Activated CD4-positive, CD25-positive, alpha-beta regulatory T cell treated with anti-CD3 and anti-CD28 coated beads, Interleukin-2, amount 50 U/mL, for 72 hours (primary cell): ENCODE results near the gene ATRN.

ENCODE experiments used
- DNase-seq: peaks from one replicate; pipeline ENCODE4 v3.0.0; 2021

Gene ATRN

GRCh38 chr20:3660262-3661059, 189.6 kb downstream of the ATRN start:
- DNase-seq: no peak

DNA sequence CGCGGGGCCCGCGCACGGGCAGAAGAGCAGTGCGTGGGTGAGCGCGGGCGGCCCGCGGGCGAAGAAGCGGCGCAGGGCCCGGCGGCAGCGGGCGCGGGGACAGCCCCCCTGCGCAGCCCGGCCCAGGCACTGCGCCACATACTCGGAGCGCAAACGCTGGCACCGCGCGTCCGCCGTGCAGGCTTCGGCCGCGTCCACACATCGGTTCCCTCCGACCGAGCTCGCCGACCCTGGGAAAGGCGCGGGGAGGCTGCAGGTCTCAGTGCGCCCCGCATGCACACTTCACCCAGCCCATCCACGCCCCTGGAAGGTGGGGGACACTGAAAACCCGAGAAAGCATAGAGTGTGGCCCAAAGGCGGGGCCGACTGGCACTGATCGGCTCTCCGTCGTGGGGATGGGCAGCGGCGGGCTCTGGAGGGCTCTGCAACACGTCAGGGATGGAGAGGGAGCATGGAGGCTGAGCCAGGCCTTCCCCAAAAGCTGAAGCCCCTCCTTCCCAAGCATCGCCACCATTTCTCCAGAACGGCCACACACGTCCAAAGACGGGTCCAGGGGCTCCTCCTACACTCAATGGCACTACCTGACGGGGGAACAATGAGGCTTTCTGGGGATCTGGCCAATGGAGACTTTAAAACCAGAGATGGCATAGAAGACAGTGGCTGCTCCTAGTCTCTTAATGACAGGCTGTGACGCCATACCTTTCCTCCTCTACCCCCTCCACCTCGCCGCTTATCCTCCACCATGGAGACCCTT, 190.4 kb downstream of the ATRN start:
- no peak for DNase-seq

- DNase-seq: no peak
These were observed 191.2 kb downstream of the ATRN start for GRCh38 chr20:3661814-3662665.

DNA sequence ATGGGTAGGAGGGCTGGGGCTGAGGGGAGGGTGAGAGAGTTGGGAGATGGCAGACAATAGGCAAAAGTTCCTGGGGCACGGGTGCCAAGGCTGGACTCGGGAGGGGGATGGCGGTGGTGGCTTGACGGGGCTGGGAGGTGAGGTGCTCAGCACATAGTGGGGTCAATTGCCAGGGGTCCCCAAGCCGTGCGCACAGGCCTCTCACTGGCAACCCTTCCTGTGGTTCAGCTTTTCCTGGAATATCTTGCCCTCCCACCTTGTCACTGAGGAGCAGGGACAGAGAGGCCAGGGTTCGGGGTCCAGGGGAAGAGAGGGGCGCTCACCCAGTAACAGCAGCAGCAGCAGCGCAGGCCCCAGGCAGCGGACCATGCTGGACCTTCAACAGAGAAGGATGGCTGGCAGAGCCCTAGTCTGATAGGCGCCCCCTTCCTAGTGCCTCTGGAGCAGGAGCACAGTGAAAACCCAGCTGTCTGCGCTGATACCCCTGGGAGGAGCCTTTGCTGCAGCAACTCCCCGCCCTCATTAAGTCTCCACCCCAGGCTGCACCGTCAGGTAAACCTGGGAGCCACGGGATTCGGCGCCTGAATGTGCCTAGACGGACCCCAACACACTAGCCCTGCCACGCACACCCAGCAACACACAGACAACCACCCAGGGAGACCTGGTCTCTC, 192.3 kb downstream of the ATRN start, which contains the start of gene GFRA4:
TSS of gene GFRA4 (minus strand) at position 369 of the 671 bp plus-strand sequence. CDS start at position 369, 0 bp downstream.
- no peak for DNase-seq

DNA sequence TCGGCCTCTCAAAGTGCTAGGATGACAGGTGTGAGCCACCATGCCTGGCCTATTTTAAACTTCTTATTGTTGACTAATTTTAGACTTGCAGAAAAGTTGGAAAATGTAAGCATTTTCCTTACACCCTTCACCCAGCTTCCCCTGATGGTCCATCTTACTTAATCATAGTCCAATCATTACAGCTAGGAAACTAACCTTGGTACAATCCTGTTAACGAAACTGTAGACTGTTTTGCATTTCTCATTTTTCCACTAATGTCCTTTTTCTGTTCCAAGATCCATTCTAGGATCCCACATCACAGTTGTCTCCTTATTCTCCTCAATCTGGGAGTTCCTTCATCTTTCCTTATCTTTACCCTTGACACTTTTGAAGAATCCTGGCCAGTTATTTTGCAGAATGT, 193.0 kb downstream of the ATRN start:
- no peak for DNase-seq

GRCh38 chr20:3667434-3668037, 196.7 kb downstream of the ATRN start:
- DNase-seq: no peak

- no peak for DNase-seq
These were observed 199.0 kb downstream of the ATRN start for GRCh38 chr20:3669710-3670367.

GRCh38 chr20:3670511-3670910, 199.7 kb downstream of the ATRN start:
- no peak for DNase-seq

GRCh38 chr20:3670945-3671344, 200.1 kb downstream of the ATRN start:
- no peak for DNase-seq

GRCh38 chr20:3671986-3672546, 201.2 kb downstream of the ATRN start:
- no peak for DNase-seq

GRCh38 chr20:3672547-3673171, 201.8 kb downstream of the ATRN start:
- DNase-seq: no peak

DNA sequence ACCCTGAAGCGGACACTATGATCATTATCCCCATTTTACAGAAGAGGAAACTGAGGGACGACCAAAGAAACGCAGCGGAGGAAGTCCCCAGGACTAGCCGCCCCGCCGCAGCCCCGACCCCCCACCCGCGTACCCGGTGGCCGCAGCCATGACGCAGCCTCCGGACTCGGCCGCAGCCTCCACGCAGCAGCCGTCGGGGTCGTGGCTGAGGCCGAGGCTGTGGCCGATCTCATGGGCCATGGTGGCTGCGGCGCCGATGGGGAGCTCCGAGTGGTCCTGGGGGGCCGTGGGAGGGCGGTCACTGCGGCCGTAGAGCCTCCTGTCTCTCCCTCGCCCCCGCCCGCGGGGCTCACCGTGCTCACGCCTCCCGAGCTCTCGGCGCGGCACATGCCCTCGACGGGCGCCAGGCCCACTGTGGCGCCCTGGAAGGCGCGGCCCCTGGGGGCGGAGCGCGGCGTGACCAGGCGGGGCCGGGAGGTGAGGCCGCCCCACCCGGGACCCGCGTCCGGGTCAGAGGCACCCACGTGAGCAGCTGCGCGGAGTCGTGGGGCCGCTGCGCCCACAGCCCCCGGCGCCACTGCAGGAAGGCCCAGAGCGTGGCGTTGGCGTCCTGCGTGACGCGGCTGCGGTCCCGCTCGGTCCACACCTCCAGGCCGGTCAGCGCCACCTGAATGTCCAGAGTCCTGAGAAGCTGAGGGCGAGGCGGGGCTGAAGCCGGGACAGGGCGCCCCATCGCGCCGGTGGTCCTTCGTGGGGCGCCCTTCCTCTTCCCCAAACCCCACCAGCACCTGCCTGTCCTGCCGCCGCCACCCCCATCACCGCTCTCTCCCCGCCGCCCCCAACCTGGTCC, 202.6 kb downstream of the ATRN start:
- DNase-seq: no peak

DNA sequence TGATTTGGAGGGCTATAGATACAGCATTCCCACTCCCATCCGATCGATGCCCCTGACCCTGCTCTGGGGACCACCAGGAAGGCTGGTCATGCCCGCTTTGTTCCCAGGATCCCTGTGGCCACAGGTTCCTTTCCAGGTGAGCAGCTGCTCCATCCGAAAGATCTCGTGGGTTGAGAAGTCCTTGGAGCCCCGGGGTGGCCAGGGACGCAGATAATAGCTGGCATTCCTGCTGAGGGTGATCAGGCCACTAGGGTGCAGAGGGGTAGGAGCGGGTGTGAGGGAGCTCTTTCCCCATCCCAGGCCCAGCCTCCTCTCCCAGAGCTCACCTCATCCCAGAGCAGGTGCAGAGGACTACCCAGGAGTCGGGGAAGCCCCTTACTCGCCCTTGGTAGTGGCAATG, 203.6 kb downstream of the ATRN start:
- no peak for DNase-seq

DNA sequence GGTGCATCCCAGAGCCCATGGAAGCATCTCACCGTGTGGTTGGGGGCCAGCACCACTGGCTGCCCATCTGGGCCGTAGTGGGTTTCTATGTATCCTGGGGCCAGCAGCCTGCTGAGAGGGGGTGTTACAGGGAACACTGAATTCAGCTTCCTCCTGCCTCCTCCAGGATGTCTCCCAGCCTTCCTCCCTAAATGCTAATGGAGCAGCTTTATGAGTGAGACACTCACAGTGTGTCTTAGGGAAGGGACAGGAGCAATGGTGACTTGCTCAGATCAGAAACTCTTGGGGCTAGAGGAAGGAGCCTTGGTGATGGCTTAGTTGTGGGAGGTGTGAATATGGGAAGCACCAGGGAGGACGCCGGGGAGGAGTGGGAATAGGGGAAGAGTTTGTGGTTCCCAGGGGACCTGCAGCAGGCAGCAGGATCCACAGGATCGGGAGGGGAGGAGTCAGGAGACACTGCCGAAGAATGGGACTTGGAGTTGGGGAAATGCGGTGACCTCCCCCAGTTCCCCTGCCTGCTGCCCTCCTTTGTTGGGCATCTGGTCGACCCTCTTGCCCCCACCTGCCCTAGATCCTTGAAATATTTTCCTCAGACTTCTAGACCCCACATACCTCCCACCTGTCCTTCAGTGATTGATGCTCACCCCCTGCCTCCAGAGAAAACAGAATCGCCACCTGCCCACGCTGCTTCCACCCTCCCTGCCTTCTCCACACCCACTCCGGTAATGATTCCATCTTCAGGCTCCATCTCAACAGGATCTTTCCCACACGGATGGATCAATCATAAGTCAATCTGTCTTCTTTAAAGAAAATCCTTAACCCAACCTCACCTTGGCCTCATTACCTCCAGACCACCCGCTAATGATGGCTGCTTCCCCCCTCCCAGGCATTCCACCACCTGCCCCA, 204.4 kb downstream of the ATRN start:
- no peak for DNase-seq

DNA sequence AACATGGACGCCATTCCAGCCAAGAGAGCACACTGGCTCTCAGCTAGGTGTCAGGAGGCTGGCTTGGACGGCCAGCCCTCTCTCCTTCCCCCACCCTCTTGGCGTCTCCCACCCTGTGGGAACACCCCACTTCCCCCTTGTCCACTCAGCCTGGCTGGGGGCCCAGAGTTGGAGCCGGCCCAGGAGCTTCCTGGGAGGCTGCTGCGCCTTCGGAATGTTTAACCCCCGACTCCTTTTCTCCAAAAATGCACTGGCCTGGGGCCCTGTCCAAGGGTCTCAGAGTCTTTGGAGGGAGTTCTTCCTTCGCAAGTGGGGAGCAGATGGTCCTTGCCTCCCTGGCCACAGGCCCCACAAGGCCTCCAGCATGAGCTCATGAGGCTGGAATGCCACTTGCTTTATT, 206.9 kb downstream of the ATRN start:
- DNase-seq: no peak

- DNase-seq: no peak
These were observed 207.4 kb downstream of the ATRN start for GRCh38 chr20:3678198-3678597.

DNA sequence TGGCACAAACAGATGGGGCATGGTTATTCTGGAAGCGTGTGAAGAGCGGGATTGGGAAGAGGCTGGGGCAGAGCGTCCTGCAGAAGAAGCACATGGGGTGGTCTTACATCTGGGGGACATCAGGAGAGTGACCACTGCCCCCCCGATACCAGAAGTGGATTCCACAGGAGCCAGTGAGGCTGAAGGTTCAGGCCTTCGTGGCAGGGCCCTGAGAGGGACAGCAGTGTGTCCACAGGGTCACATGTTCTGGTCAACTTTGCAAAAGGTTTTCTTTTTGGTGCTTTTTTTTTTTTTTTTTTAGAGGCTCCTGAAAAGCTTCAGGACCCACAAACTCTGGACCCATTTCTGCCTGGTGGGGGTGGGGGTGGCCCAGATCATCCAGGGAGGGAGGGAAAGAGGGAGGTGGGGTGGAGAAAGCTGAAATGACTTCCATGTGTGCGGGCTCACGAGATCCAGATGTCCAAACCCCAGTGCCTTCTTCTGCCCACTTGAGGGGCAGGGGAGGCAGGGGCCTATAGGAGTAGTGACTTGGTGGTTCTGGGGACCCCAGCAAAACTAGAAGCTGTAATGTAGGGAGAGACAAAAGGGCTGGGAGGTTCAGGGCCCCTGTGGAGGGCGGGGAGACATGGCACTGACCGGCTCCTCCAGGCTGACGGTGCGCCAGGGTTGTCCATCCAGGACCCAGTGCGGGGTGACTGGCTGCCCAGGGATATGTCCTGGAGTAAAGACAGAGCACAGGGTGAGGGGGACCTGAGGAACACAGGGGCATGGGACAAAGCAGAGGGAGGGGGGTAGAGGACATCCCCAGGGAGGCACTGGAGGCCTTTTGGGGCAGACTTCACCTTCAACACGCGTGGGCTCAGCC, 208.3 kb downstream of the ATRN start:
- no peak for DNase-seq
